HEK293 (cell line): Measurements from ENCODE around the gene MEGF9.

ENCODE experiments used
- CTCF ChIA-PET: fragments of 350-600 bp; formaldehyde crosslinking; extraction: SDS; loops from one replicate; lab custom pipeline; 2021; ENCODE audit warnings: antibody characterized with exemption; lab: Yijun Ruan, JAX
- POLR2A ChIA-PET: fragments of 300-600 bp; formaldehyde crosslinking; extraction: SDS; loops from one replicate; lab custom pipeline; 2020; ENCODE audit warnings: antibody characterized with exemption, inconsistent platforms; lab: Yijun Ruan, JAX
- H3K27ac ChIP-seq: fragments of 200-500 bp; sonication (Bioruptor generic); 2 replicates; pipeline ENCODE4 v1.5.1; 2014; ENCODE audit warnings: low read depth, low read length, control low read depth, inconsistent platforms; ENCODE audit errors: extremely low read depth
- H3K36me3 ChIP-seq, 2 experiments: fragments of 200-500 bp in 1 of 2; sonication (Bioruptor generic) in 1 of 2; 1 replicate in 1 of 2; 2 replicates in 1 of 2; pipeline ENCODE4 v1.5.1; 2014 to 2017; ENCODE audit warnings: inconsistent platforms in 2 of 2, low read length in 2 of 2; ENCODE audit not compliant: control insufficient read depth in 2 of 2, insufficient read depth in 1 of 2
- H3K4me1 ChIP-seq: fragments of 200-500 bp; sonication (Bioruptor generic); 2 replicates; pipeline ENCODE4 v1.5.1; 2014; ENCODE audit warnings: mild to moderate bottlenecking, low read length, inconsistent platforms; ENCODE audit not compliant: control insufficient read depth, insufficient read depth
- H3K4me3 ChIP-seq: 2 replicates; pipeline ENCODE4 v1.5.1; 2011; ENCODE audit warnings: low read depth, mild to moderate bottlenecking, control low read depth, low read length, moderate library complexity
- H3K9me3 ChIP-seq: fragments of 200-500 bp; sonication (Bioruptor generic); 2 replicates; pipeline ENCODE4 v1.5.1; 2014; ENCODE audit warnings: low read depth, low read length, inconsistent platforms; ENCODE audit not compliant: control insufficient read depth, insufficient read depth
- CTCF ChIP-seq: fragments of 450-650 bp; formaldehyde crosslinking; IDR thresholded peaks from 2 replicates; pipeline ENCODE4 v1.5.1; 2016; ENCODE audit warnings: missing biosample characterization, missing genetic modification characterization
- EGR2 ChIP-seq: fragments of 450-650 bp; formaldehyde crosslinking; IDR thresholded peaks from 2 replicates; pipeline ENCODE4 v1.5.1; 2016; ENCODE audit warnings: low read depth, missing biosample characterization, missing genetic modification characterization
- GFI1B ChIP-seq: fragments of 450-650 bp; formaldehyde crosslinking; IDR thresholded peaks from 2 replicates; pipeline ENCODE4 v1.5.1; 2016; ENCODE audit warnings: missing biosample characterization, missing genetic modification characterization
- HOXA7 ChIP-seq: sonication (generic); formaldehyde crosslinking; IDR thresholded peaks from 2 replicates; pipeline ENCODE4 v1.8.1; 2022; ENCODE audit warnings: missing genetic modification reagents, borderline replicate concordance
- MZF1 ChIP-seq: fragments of 450-650 bp; formaldehyde crosslinking; IDR thresholded peaks from 2 replicates; pipeline ENCODE4 v1.5.1; 2017; ENCODE audit warnings: missing biosample characterization, missing genetic modification characterization, borderline replicate concordance
- ZBTB26 ChIP-seq: fragments of 450-650 bp; formaldehyde crosslinking; optimal IDR thresholded peaks from 2 replicates; pipeline ENCODE3; 2016; ENCODE audit warnings: missing biosample characterization, mild to moderate bottlenecking, missing genetic modification characterization
- ZFHX2 ChIP-seq: fragments of 450-650 bp; formaldehyde crosslinking; conservative IDR thresholded peaks from 2 replicates; pipeline ENCODE4 v1.5.1; 2016; ENCODE audit warnings: missing biosample characterization, missing genetic modification characterization
- ZFP3 ChIP-seq: fragments of 450-650 bp; formaldehyde crosslinking; IDR thresholded peaks from 2 replicates; pipeline ENCODE4 v1.5.1; 2016; ENCODE audit warnings: low read depth, missing biosample characterization, missing genetic modification characterization
- ZNF18 ChIP-seq: fragments of 450-650 bp; formaldehyde crosslinking; IDR thresholded peaks from 2 replicates; pipeline ENCODE4 v1.5.1; 2016; ENCODE audit warnings: missing biosample characterization, missing genetic modification characterization
- ZNF211 ChIP-seq: fragments of 450-650 bp; formaldehyde crosslinking; IDR thresholded peaks from 2 replicates; pipeline ENCODE4 v1.5.1; 2016; ENCODE audit warnings: low read depth, missing biosample characterization, missing genetic modification characterization
- ZNF24 ChIP-seq: fragments of 450-650 bp; formaldehyde crosslinking; IDR thresholded peaks from 2 replicates; pipeline ENCODE4 v1.5.1; 2016; ENCODE audit warnings: missing biosample characterization, missing genetic modification characterization
- ZNF26 ChIP-seq: fragments of 450-650 bp; formaldehyde crosslinking; IDR thresholded peaks from 2 replicates; pipeline ENCODE4 v1.5.1; 2016; ENCODE audit warnings: missing biosample characterization, missing genetic modification characterization
- ZNF449 ChIP-seq: fragments of 450-650 bp; formaldehyde crosslinking; IDR thresholded peaks from 2 replicates; pipeline ENCODE4 v1.5.1; 2017; ENCODE audit warnings: missing biosample characterization, mild to moderate bottlenecking, missing genetic modification characterization, moderate library complexity
- ZNF473 ChIP-seq: fragments of 450-650 bp; formaldehyde crosslinking; IDR thresholded peaks from 2 replicates; pipeline ENCODE4 v1.5.1; 2017; ENCODE audit warnings: missing biosample characterization, missing genetic modification characterization
- ZNF561 ChIP-seq: fragments of 450-650 bp; IDR thresholded peaks from 2 replicates; pipeline ENCODE4 v1.5.1; 2018; ENCODE audit warnings: missing biosample characterization, missing genetic modification characterization, borderline replicate concordance
- ZNF623 ChIP-seq: fragments of 450-650 bp; formaldehyde crosslinking; IDR thresholded peaks from 2 replicates; pipeline ENCODE4 v1.5.1; 2016; ENCODE audit warnings: missing biosample characterization, missing genetic modification characterization
- ZNF768 ChIP-seq: fragments of 450-650 bp; formaldehyde crosslinking; IDR thresholded peaks from 2 replicates; pipeline ENCODE4 v1.5.1; 2018; ENCODE audit warnings: missing biosample characterization, mild to moderate bottlenecking, missing genetic modification characterization
- ZNF776 ChIP-seq: fragments of 450-650 bp; formaldehyde crosslinking; IDR thresholded peaks from 2 replicates; pipeline ENCODE4 v1.5.0; 2017; ENCODE audit warnings: missing biosample characterization, missing genetic modification characterization, borderline replicate concordance
- ZNF837 ChIP-seq: fragments of 450-650 bp; formaldehyde crosslinking; IDR thresholded peaks from 2 replicates; pipeline ENCODE4 v1.5.1; 2016; ENCODE audit warnings: missing biosample characterization, missing genetic modification characterization
- ZSCAN4 ChIP-seq: fragments of 450-650 bp; formaldehyde crosslinking; IDR thresholded peaks from 2 replicates; pipeline ENCODE4 v1.5.1; 2017; ENCODE audit warnings: missing biosample characterization, missing genetic modification characterization

Gene MEGF9

GRCh38 chr9:120736881-120737280 is 22.6 kb upstream of the MEGF9 start:
- Histone ChIP-seq H3K9me3 (no peaks in the 10 kb centered on the region), H3K4me3 (no peak overlapping the region), H3K4me1 (no peaks in the 10 kb centered on the region), H3K36me3 (no peaks in the 10 kb centered on the region), H3K27ac (no peak overlapping the region)
- ChIA-PET CTCF (interaction anchor here (0.6 to 2.6 kb wide), 5 partner anchors 9 to 198 kb away, joined by 3 to 9 read pairs (median 4); no protein-coding TSS in a partner anchor), POLR2A (no interaction called here)
- TF ChIP-seq GFI1B (no peak), ZBTB26 (tag by site-specific recombination) (no peak), ZFHX2 (tag by site-specific recombination) (no peak)
- TF ChIP-seq, all 188 proteins: peak for 0

- Histone ChIP-seq H3K9me3 (no peaks in the 10 kb centered on the region), H3K4me1 (no peaks in the 10 kb centered on the region), H3K36me3 (no peaks in the 10 kb centered on the region), H3K27ac (no peak overlapping the region), H3K4me3 (no peak overlapping the region)
- CTCF ChIA-PET, result interaction anchor here (0.5 to 2.6 kb wide), 3 partner anchors 20 to 231 kb away, joined by 4 to 9 read pairs (median 5); no protein-coding TSS in a partner anchor
- no peak for TF ChIP-seq MZF1 (tag by site-specific recombination)
- TF ChIP-seq ZNF623, result no peak
- peak; percentile 82 for TF ChIP-seq ZFP3
- POLR2A ChIA-PET, result interaction anchor here (0.5 kb wide), 2 partner anchors 25 to 155 kb away, joined by 3 to 8 read pairs; partner anchors contain the start of gene CDK5RAP2
Measured at GRCh38 chr9:120735415-120736126, 21.3 kb upstream of the MEGF9 start.

GRCh38 chr9:120734607-120735410 is 20.5 kb upstream of the MEGF9 start:
- Histone ChIP-seq H3K9me3 (no peaks in the 10 kb centered on the region), H3K4me1 (no peaks in the 10 kb centered on the region), H3K36me3 (no peaks in the 10 kb centered on the region), H3K27ac (no peak overlapping the region), H3K4me3 (no peak overlapping the region)
- POLR2A ChIA-PET, result interaction anchor here (0.5 kb wide), 2 partner anchors 24 to 155 kb away, joined by 3 to 8 read pairs; partner anchors contain the start of gene CDK5RAP2
- CTCF ChIA-PET, result interaction anchor here (0.6 to 2.6 kb wide), 3 partner anchors 8 to 117 kb away, joined by 3 to 9 read pairs (median 7); no protein-coding TSS in a partner anchor
- TF ChIP-seq ZNF18 (tag by site-specific recombination), result no peak
- TF ChIP-seq ZNF768 (tag by site-specific recombination), result no peak
- no peak for TF ChIP-seq EGR2 (tag by site-specific recombination)
- no peak for TF ChIP-seq ZSCAN4 (tag by site-specific recombination)
- TF ChIP-seq ZNF837 (tag by site-specific recombination), result no peak
- no peak for TF ChIP-seq ZNF473 (tag by site-specific recombination)
- TF ChIP-seq CTCF (tag by site-specific recombination), result no peak
- TF ChIP-seq ZNF24, result no peak
- TF ChIP-seq ZNF449 (tag by site-specific recombination), result no peak
- TF ChIP-seq HOXA7 (CRISPR knock-in tag), result no peak
- no peak for TF ChIP-seq ZNF211 (tag by site-specific recombination)
- no peak for TF ChIP-seq ZNF561 (tag by site-specific recombination)
- TF ChIP-seq ZNF776 (tag by site-specific recombination), result no peak
- TF ChIP-seq ZNF26 (tag by site-specific recombination), result no peak
